ENCODE results near the gene TRAPPC8. TPM values are rescaled to one million over a fixed set of nuclear protein-coding genes. Genes with fewer than 3 reads are reported as not detected.

Gene TRAPPC8
- total RNA-seq, 4 donors from 2014 or later, result 25.3 to 51.6 (median 37.5) TPM

DNA sequence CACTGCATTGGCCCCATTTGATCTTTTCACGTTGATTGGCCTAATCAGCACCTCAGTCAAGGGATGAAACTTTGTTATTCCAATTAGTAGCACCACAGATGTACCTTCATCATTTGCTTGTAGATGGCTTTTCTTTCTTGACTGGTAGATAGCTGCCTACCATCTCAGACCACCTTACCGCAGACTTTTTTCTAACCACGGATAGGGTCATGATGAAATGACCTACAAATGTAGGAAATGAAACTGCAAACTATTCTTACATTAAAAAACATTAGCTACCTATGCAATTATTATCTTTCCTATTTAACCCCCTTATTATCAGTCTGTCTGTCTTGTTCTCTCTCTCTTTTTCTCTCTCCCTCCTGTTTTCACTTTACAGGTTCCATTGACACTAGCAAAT is 159.9 kb downstream of the TRAPPC8 start:
- Histone ChIP-seq H3K27me3 (no peaks in the 10 kb centered on the region), H3K27ac (no peak overlapping the region), H3K4me1 (no peaks in the 10 kb centered on the region), H3K4me3 (no peak overlapping the region), H3K36me3 (no peaks in the 10 kb centered on the region), H3K9me3 (peaks cover 0 to 18% (median 0%) of the 10 kb centered on the region in 4 donors)
- 70 to 77% methylated on average over 3 of the region's 3 CpGs for WGBS, 2 donors
- DNase-seq (ENCODE audit: low spot score in 2 of 2), result no peak
- no peak for TF ChIP-seq POLR2A (IDR thresholded peaks at IDR 0.05)
- TF ChIP-seq, protein P1, sequence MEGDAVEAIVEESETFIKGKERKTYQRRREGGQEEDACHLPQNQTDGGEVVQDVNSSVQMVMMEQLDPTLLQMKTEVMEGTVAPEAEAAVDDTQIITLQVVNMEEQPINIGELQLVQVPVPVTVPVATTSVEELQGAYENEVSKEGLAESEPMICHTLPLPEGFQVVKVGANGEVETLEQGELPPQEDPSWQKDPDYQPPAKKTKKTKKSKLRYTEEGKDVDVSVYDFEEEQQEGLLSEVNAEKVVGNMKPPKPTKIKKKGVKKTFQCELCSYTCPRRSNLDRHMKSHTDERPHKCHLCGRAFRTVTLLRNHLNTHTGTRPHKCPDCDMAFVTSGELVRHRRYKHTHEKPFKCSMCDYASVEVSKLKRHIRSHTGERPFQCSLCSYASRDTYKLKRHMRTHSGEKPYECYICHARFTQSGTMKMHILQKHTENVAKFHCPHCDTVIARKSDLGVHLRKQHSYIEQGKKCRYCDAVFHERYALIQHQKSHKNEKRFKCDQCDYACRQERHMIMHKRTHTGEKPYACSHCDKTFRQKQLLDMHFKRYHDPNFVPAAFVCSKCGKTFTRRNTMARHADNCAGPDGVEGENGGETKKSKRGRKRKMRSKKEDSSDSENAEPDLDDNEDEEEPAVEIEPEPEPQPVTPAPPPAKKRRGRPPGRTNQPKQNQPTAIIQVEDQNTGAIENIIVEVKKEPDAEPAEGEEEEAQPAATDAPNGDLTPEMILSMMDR (IDR thresholded peaks at IDR 0.05), result no peak
- TF ChIP-seq EP300 (IDR thresholded peaks at IDR 0.05), result no peak

Small RNA genes lying within 50 kb of the gene (small RNA-seq; reads per million reads assigned to genes)
- gene RNU6-1050P, result not detected

Other genes with a start within 250 kb of the TRAPPC8 start
- not detected for gene SLC25A52, start 182.2 kb downstream of the TRAPPC8 start, total RNA-seq
- gene RNF125, start 75.7 kb upstream of the TRAPPC8 start, total RNA-seq, result 10 to 100 TPM in 1 of 4 donors, 1 to 10 TPM in 3; 6.9 to 12.0 (median 7.2) TPM
- gene RNF138, start 148.7 kb upstream of the TRAPPC8 start, total RNA-seq, result 10 to 100 TPM in 2 of 4 donors, 1 to 10 TPM in 2; 7.8 to 31.5 (median 15.1) TPM
- gene MEP1B, start 246.9 kb upstream of the TRAPPC8 start, total RNA-seq, result not detected

Data from tibial nerve (tissue), 4 donors.